Measurements from ENCODE around the gene BFSP1. TPM values are rescaled to one million over a fixed set of nuclear protein-coding genes. Genes with fewer than 3 reads are reported as not detected.
A peak's percentile ranks its signal among the peaks of the same experiment; 100 is the strongest.

The BFSP1 gene
- total RNA-seq, 1 donor from 2014 or later = 3.9 TPM

DNA sequence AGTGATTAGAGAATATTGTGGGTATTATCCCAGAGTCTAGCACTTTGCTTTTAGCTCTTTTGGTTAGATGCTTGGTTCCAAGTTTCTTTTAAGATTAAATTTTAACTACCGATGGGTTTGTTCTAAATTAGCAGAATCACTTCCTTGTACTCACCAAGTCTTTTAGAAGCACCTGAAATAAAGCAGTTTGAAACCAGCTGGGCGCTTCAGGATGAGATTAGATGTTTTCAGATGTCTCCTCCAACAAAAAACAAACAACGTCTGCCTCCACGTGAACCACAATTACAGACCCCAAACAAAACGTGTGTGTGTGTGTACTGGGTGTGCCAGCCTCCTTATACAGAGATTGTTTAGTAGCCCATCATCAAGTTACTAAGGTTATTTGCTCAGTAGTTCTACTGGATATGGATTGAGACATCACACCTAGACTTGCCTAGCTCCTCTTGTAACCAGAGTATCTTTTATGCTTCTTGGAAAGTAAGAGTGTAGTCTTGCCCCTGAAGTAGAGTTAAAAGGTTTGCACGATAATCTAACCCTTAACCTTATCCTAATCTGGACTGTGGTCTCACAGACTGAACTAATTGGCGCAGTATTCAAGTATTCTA is 41.0 kb upstream of the BFSP1 start:
- H3K36me3 Mint-ChIP-seq (ENCODE audit: low read depth) = peaks cover 3% of the 10 kb centered on the region
- no peak for TF ChIP-seq CTCF (conservative IDR thresholded peaks at IDR 0.05)
- no peak overlapping the region for H3K27ac Mint-ChIP-seq (ENCODE audit: unreplicated experiment)
- peaks cover 16% of the 10 kb centered on the region for H3K27me3 Mint-ChIP-seq (ENCODE audit: low read depth)
- no peaks in the 10 kb centered on the region for H3K9me3 Mint-ChIP-seq
- peak overlapping the region; percentile 61 for H3K4me3 Mint-ChIP-seq
- peaks cover 36% of the 10 kb centered on the region for H3K4me1 Mint-ChIP-seq
- DNase-seq (ENCODE audit: low read depth, low spot score) = no peak

GRCh38 chr20:17571153-17571527 is 40.0 kb upstream of the BFSP1 start:
- peaks cover 36% of the 10 kb centered on the region for H3K4me1 Mint-ChIP-seq
- no peak overlapping the region for H3K27ac Mint-ChIP-seq (ENCODE audit: unreplicated experiment)

GRCh38 chr20:17570347-17571152 is 39.4 kb upstream of the BFSP1 start:
- Mint-ChIP-seq H3K4me1 (peaks cover 36% of the 10 kb centered on the region), H3K36me3 (ENCODE audit: low read depth) (no peaks in the 10 kb centered on the region), H3K27me3 (ENCODE audit: low read depth) (peaks cover 17% of the 10 kb centered on the region), H3K27ac (ENCODE audit: unreplicated experiment) (peak overlapping the region; percentile 73), H3K4me3 (peak overlapping the region; percentile 93), H3K9me3 (no peaks in the 10 kb centered on the region)
- peak; percentile 49 for DNase-seq (ENCODE audit: low read depth, low spot score)
- no peak for TF ChIP-seq CTCF (conservative IDR thresholded peaks at IDR 0.05)

More at GRCh38 chr20:17571153-17571527, 40.0 kb upstream of the BFSP1 start:
- Mint-ChIP-seq H3K4me3 (peak overlapping the region; percentile 93), H3K9me3 (no peaks in the 10 kb centered on the region), H3K36me3 (ENCODE audit: low read depth) (peaks cover 2% of the 10 kb centered on the region), H3K27me3 (ENCODE audit: low read depth) (peaks cover 16% of the 10 kb centered on the region)
- TF ChIP-seq CTCF (conservative IDR thresholded peaks at IDR 0.05) = no peak
- no peak for DNase-seq (ENCODE audit: low read depth, low spot score)

DNA sequence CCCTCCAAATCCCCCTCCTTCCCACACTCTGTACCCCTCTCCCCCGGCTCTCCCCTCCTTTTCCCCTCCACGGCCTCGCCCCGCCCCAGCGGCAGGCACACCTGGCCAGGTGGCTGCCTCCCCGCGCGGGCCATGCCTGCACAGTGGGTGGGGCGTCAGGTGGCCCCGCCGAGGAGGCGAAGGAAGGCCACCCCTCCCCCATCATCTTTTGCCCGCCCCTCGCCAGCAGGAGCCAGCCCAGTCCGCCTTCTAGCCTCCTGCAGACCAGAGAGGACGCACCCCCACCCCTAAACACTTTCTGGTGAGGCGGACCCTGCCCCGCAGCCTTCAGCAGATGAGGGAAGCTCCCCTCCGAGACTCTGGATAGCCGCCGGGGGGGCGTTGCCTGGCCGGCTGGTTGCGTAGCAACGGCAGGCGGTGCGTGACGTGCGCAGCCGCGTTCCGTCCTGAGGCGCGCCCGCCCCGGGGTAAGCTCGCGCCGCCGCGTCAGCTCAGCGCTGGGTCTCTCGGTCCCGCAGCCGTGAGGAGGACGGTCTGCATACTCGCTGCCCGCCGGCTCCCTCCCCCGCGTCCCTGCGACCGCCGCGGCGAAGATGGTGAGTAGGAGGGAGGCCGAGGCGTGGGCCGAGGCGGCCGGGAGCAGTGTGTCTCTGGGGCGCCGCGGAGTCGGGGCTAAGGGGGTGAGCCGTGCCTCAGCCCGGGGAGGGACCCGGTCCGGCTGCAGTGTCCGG is 38.6 kb upstream of the BFSP1 start, which contains the start of gene DSTN:
TSS of gene DSTN (plus strand) at position 460 of the 731 bp plus-strand sequence. CDS start at position 594, 134 bp downstream.
- H3K4me1 Mint-ChIP-seq = peaks cover 36% of the 10 kb centered on the region
- no peaks in the 10 kb centered on the region for H3K9me3 Mint-ChIP-seq
- peaks cover 22% of the 10 kb centered on the region for H3K27me3 Mint-ChIP-seq (ENCODE audit: low read depth)
- peak within 1 kb of the TSS; percentile 73 for H3K27ac Mint-ChIP-seq (ENCODE audit: unreplicated experiment)
- DNase-seq (ENCODE audit: low read depth, low spot score) = peak; percentile 78
- peak within 1 kb of the TSS; percentile 93 for H3K4me3 Mint-ChIP-seq
- H3K36me3 Mint-ChIP-seq (ENCODE audit: low read depth) = no peaks in the 10 kb centered on the region
- no peak for TF ChIP-seq CTCF (conservative IDR thresholded peaks at IDR 0.05)

DNA sequence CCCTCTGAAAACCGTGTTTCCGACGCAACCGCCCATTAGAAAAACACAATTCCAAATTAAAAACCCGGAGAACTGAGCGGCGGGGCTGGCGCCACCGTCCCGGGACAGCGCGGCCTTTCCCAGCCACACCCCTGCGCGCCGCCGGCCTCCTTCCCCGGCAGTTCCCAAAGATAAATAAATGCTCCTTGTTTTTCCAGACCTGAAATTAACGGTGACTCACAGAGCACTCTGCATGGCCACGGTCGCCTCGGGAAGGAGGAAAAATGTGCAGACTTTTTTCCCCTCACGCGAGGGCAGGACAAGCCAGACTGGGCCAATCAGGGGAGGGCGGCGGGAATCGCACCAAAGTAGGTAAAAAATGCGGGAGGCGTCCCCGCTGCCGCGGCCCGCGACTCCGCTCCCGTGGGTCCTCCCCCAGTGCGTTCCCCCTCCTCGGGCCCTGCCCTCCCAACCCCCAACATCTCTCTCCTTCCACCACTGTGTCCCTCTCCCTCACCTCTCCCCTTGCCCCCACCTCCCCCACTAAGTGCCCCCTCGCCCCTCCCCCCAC is 37.9 kb upstream of the BFSP1 start:
- no peak overlapping the region for H3K27ac Mint-ChIP-seq (ENCODE audit: unreplicated experiment)
- H3K36me3 Mint-ChIP-seq (ENCODE audit: low read depth) = no peaks in the 10 kb centered on the region
- DNase-seq (ENCODE audit: low read depth, low spot score) = peak; percentile 23
- peaks cover 23% of the 10 kb centered on the region for H3K27me3 Mint-ChIP-seq (ENCODE audit: low read depth)
- no peaks in the 10 kb centered on the region for H3K9me3 Mint-ChIP-seq
- TF ChIP-seq CTCF (conservative IDR thresholded peaks at IDR 0.05) = peak; percentile 1
- H3K4me3 Mint-ChIP-seq = peak overlapping the region; percentile 77
- H3K4me1 Mint-ChIP-seq = peaks cover 36% of the 10 kb centered on the region
